Stomach smooth muscle (tissue), 2 donors: ENCODE measurements around the gene GJC2.
"Not testable (repeated sequence)": the region's sequence is repeated elsewhere in the genome, so short reads cannot be mapped to it uniquely, and the experiment has no call there.

Experiments used
- H3K27ac ChIP-seq: one replicate; pipeline ENCODE4 v1.7.0; 2013; ENCODE audit warnings: mild to moderate bottlenecking, low read length, inconsistent platforms
- H3K27me3 ChIP-seq, 2 donors: one replicate each; pipeline ENCODE4 v1.7.0; 2013; ENCODE audit warnings: low read length in 2 of 2; ENCODE audit not compliant: insufficient read depth in 2 of 2, control insufficient read depth in 1 of 2
- H3K36me3 ChIP-seq, 2 donors: one replicate each; pipeline ENCODE4 v1.7.0; 2013; ENCODE audit warnings: low read length in 2 of 2; ENCODE audit not compliant: control insufficient read depth in 2 of 2, insufficient read depth in 2 of 2
- H3K4me1 ChIP-seq: one replicate; pipeline ENCODE4 v1.7.0; 2013; ENCODE audit warnings: low read length; ENCODE audit not compliant: control insufficient read depth, insufficient read depth
- H3K4me3 ChIP-seq, 2 donors: one replicate each; pipeline ENCODE4 v1.7.0; 2013; ENCODE audit warnings: low read length in 2 of 2
- H3K9ac ChIP-seq, 2 donors: one replicate each; pipeline ENCODE4 v1.7.0; 2013; ENCODE audit warnings: low read length in 2 of 2, mild to moderate bottlenecking in 1 of 2
- H3K9me3 ChIP-seq, 2 donors: one replicate each; pipeline ENCODE4 v1.7.0; 2013; ENCODE audit warnings: low read length in 2 of 2; ENCODE audit not compliant: control insufficient read depth in 2 of 2
- donor health status: healthy.
- donor health status: Pancreatic carcinoma.

The GJC2 gene

GRCh38 chr1:228107636-228108035 lies 42.1 kb upstream of the GJC2 start:
- H3K9ac ChIP-seq, result no peak overlapping the region

GRCh38 chr1:228108055-228108690 lies 41.6 kb upstream of the GJC2 start:
- Histone ChIP-seq H3K9me3 (no peaks in the 10 kb centered on the region), H3K36me3 (peaks cover 4 to 10% of the 10 kb centered on the region in 2 donors), H3K4me3 (peak overlapping the region; percentile 90 to 94), H3K27me3 (no peaks in the 10 kb centered on the region), H3K9ac (peak overlapping the region; percentile 94 to 97), H3K4me1 (peaks cover 35% of the 10 kb centered on the region), H3K27ac (peak overlapping the region; percentile 92)

More at GRCh38 chr1:228107636-228108035, 42.1 kb upstream of the GJC2 start:
- Histone ChIP-seq H3K9me3 (no peaks in the 10 kb centered on the region), H3K4me3 (no peak overlapping the region), H3K27me3 (no peaks in the 10 kb centered on the region), H3K4me1 (peaks cover 35% of the 10 kb centered on the region), H3K36me3 (peaks cover 4 to 10% of the 10 kb centered on the region in 2 donors), H3K27ac (no peak overlapping the region)

- H3K4me1 ChIP-seq, result peaks cover 29% of the 10 kb centered on the region
- no peaks in the 10 kb centered on the region for H3K9me3 ChIP-seq
- H3K9ac ChIP-seq, result peak overlapping the region; percentile 94 to 97
- peak overlapping the region; percentile 90 to 94 for H3K4me3 ChIP-seq
- no peaks in the 10 kb centered on the region for H3K27me3 ChIP-seq
- H3K27ac ChIP-seq, result peak overlapping the region; percentile 92
- peaks cover 4 to 10% of the 10 kb centered on the region in 2 donors for H3K36me3 ChIP-seq
These were observed 41.0 kb upstream of the GJC2 start for GRCh38 chr1:228108742-228109072.

- peaks cover 4 to 10% of the 10 kb centered on the region in 2 donors for H3K36me3 ChIP-seq
- peak within 1 kb of the TSS; percentile 92 for H3K27ac ChIP-seq
- H3K27me3 ChIP-seq, result no peaks in the 10 kb centered on the region
- H3K4me1 ChIP-seq, result peaks cover 26% of the 10 kb centered on the region
- H3K4me3 ChIP-seq, result peak within 1 kb of the TSS; percentile 90 to 94
- no peaks in the 10 kb centered on the region for H3K9me3 ChIP-seq
- H3K9ac ChIP-seq, result peak within 1 kb of the TSS; percentile 95 to 97
These were observed 40.4 kb upstream of the GJC2 start, which contains the start of gene MRPL55 for GRCh38 chr1:228109073-228109961. Gene MRPL55 (minus strand): TSS chr1:228109299. CDS start chr1:228108260, 1,039 bp downstream.

GRCh38 chr1:228109962-228110488 lies 39.7 kb upstream of the GJC2 start:
- Histone ChIP-seq H3K4me1 (peaks cover 26% of the 10 kb centered on the region), H3K27me3 (no peaks in the 10 kb centered on the region), H3K27ac (peak overlapping the region; percentile 92), H3K9ac (peak overlapping the region; percentile 95 to 97), H3K36me3 (peaks cover 4 to 10% of the 10 kb centered on the region in 2 donors), H3K9me3 (no peaks in the 10 kb centered on the region), H3K4me3 (peak overlapping the region; percentile 90 to 94)

- peaks cover 4 to 10% of the 10 kb centered on the region in 2 donors for H3K36me3 ChIP-seq
- no peak overlapping the region for H3K9ac ChIP-seq
- H3K9me3 ChIP-seq, result no peaks in the 10 kb centered on the region
- peaks cover 26% of the 10 kb centered on the region for H3K4me1 ChIP-seq
- H3K27ac ChIP-seq, result no peak overlapping the region
- H3K27me3 ChIP-seq, result no peaks in the 10 kb centered on the region
- H3K4me3 ChIP-seq, result no peak overlapping the region
These were observed 39.2 kb upstream of the GJC2 start for GRCh38 chr1:228110556-228110955.

GRCh38 chr1:228111315-228111714 lies 38.4 kb upstream of the GJC2 start:
- H3K9ac ChIP-seq, H3K27ac ChIP-seq, H3K27me3 ChIP-seq, H3K4me3 ChIP-seq, H3K9me3 ChIP-seq, H3K36me3 ChIP-seq: not testable (repeated sequence)
- peaks cover 26% of the 10 kb centered on the region for H3K4me1 ChIP-seq

- H3K9me3 ChIP-seq, result no peaks in the 10 kb centered on the region
- H3K27me3 ChIP-seq, result no peaks in the 10 kb centered on the region
- H3K4me3 ChIP-seq, result no peak overlapping the region
- H3K36me3 ChIP-seq, result peaks cover 1 to 4% of the 10 kb centered on the region in 2 donors
- peaks cover 26% of the 10 kb centered on the region for H3K4me1 ChIP-seq
- no peak overlapping the region for H3K27ac ChIP-seq
- no peak overlapping the region for H3K9ac ChIP-seq
These were observed 37.6 kb upstream of the GJC2 start for GRCh38 chr1:228112167-228112566.

- Histone ChIP-seq H3K9me3 (no peaks in the 10 kb centered on the region), H3K27me3 (no peaks in the 10 kb centered on the region), H3K9ac (no peak overlapping the region), H3K4me3 (no peak overlapping the region), H3K27ac (no peak overlapping the region), H3K36me3 (no peaks in the 10 kb centered on the region), H3K4me1 (peaks cover 24% of the 10 kb centered on the region)
These were observed 37.1 kb upstream of the GJC2 start for GRCh38 chr1:228112617-228113016.

- Histone ChIP-seq H3K27ac (no peak overlapping the region), H3K9me3 (no peaks in the 10 kb centered on the region), H3K36me3 (no peaks in the 10 kb centered on the region), H3K9ac (no peak overlapping the region), H3K4me3 (no peak overlapping the region), H3K27me3 (no peaks in the 10 kb centered on the region), H3K4me1 (peaks cover 8% of the 10 kb centered on the region)
These were observed 34.9 kb upstream of the GJC2 start for GRCh38 chr1:228114827-228115226.
